Esophagus squamous epithelium (tissue), 5 donors: ENCODE results near the gene KCTD17. TPM values are rescaled to one million over a fixed set of nuclear protein-coding genes. Genes with fewer than 3 reads are reported as not detected.
A peak's percentile ranks its signal among the peaks of the same experiment; 100 is the strongest.

Experiments
- DNase-seq: peaks from one replicate; lab custom pipeline; 2025; lab: John Stamatoyannopoulos, UW
- H3K27ac ChIP-seq, 4 donors: fragments of 200-600 bp; sonication (generic); one replicate each; pipeline ENCODE4 v1.5.1; 2016 to 2019; ENCODE audit warnings: mild to moderate bottlenecking in 1 of 4
- H3K27me3 ChIP-seq, 4 donors: fragments of 200-600 bp; sonication (generic); 1 replicate in 3 of 4; 2 replicates in 1 of 4; pipeline versions ENCODE4 v1.5.1 to v1.6.0; 2017 to 2021; ENCODE audit warnings: antibody characterized with exemption in 1 of 4
- H3K36me3 ChIP-seq, 3 donors: fragments of 200-600 bp; sonication (generic); one replicate each; pipeline ENCODE4 v1.5.1; 2016 to 2019
- H3K4me1 ChIP-seq, 3 donors: fragments of 200-600 bp; sonication (generic); one replicate each; pipeline ENCODE4 v1.5.1; 2017 to 2019
- H3K4me3 ChIP-seq, 4 donors: fragments of 200-600 bp; sonication (generic); 1 replicate in 3 of 4; 2 replicates in 1 of 4; pipeline ENCODE4 v1.5.1; 2016 to 2019; ENCODE audit warnings: mild to moderate bottlenecking in 2 of 4, moderate library complexity in 1 of 4
- H3K9me3 ChIP-seq, 3 donors: fragments of 200-600 bp; sonication (generic); one replicate each; pipeline ENCODE4 v1.5.1; 2016 to 2019
- CTCF ChIP-seq, 6 experiments: fragments of 450-650 bp in 4 of 6; fragments of 200-600 bp in 2 of 6; sonication (generic) in 2 of 6; IDR thresholded peaks; one replicate each; pipeline ENCODE4 v1.5.1; 2016 to 2019; ENCODE audit warnings: antibody characterized with exemption in 6 of 6, mild to moderate bottlenecking in 4 of 6, moderate library complexity in 4 of 6
- POLR2A ChIP-seq, 4 donors: fragments of 450-650 bp; IDR thresholded peaks; one replicate each; pipeline ENCODE4 v1.6.1; 2017; ENCODE audit warnings: antibody characterized with exemption in 4 of 4, mild to moderate bottlenecking in 4 of 4, moderate library complexity in 3 of 4
- WGBS, 2 donors: methylation state at CpG; one replicate each; pipeline ENCODE4 v1.1.5; 2018; 5-methylcytosine and 5-hydroxymethylcytosine counted together
- intact Hi-C: fragments of 100-400 bp; cut with DNase I; formaldehyde crosslinking; loops from one replicate; pipeline ENCODE4 v1.15.0; 2022
- total RNA-seq, 4 donors: library from RNA; depleted of rRNA; stranded (reverse); fragments of >200 nt; gene quantifications; one replicate each; pipeline ENCODE4 v1.1.0, GENCODE V29; 2016
- donor health status: DM: yes; HTN: yes; CAD: no.

KCTD17 gene
- 10 to 100 TPM in 1 of 4 donors, 1 to 10 TPM in 3; 1.1 to 10.7 (median 6.5) TPM for total RNA-seq

- Histone ChIP-seq H3K4me3 (peak within 1 kb of the TSS; percentile 42 to 76 (median 58)), H3K36me3 (peaks cover 0 to 22% (median 0%) of the 10 kb centered on the region in 3 donors), H3K4me1 (peaks cover 13 to 41% (median 23%) of the 10 kb centered on the region in 3 donors), H3K27me3 (no peaks in the 10 kb centered on the region), H3K27ac (peak within 1 kb of the TSS in 1 of 4 donors; percentile 50), H3K9me3 (no peaks in the 10 kb centered on the region)
- WGBS, 2 donors: 2% methylated on average over 6 of the region's 89 CpGs; no CpG with 5 or more reads in 1 of the 2 donors
- DNase-seq: no peak
- intact Hi-C loops: no loop called here
- TF ChIP-seq CTCF (IDR thresholded peaks at IDR 0.05): no peak
- TF ChIP-seq POLR2A (IDR thresholded peaks at IDR 0.05): peak in 2 of 4 donors; percentile 33 to 59
These were observed at the start of gene KCTD17 for GRCh38 chr22:37051391-37052385. KCTD17 (plus strand) TSS chr22:37051742; CDS start chr22:37051761, 19 bp downstream.

GRCh38 chr22:37001826-37002225, 49.7 kb upstream of the KCTD17 start:
- no peak for TF ChIP-seq CTCF (IDR thresholded peaks at IDR 0.05)
- no peak for TF ChIP-seq POLR2A (IDR thresholded peaks at IDR 0.05)
- Histone ChIP-seq H3K27me3 (peaks cover 0 to 23% (median 0%) of the 10 kb centered on the region in 4 donors), H3K4me1 (peaks cover 4 to 18% (median 10%) of the 10 kb centered on the region in 3 donors), H3K27ac (no peak overlapping the region), H3K9me3 (no peaks in the 10 kb centered on the region), H3K36me3 (no peaks in the 10 kb centered on the region), H3K4me3 (no peak overlapping the region)
- DNase-seq: no peak
- intact Hi-C loops: no loop called here
- 79 to 89% methylated on average over 6 to 8 of the region's 12 CpGs for WGBS, 2 donors

- H3K4me1 ChIP-seq: peaks cover 4 to 18% (median 10%) of the 10 kb centered on the region in 3 donors
- TF ChIP-seq POLR2A (IDR thresholded peaks at IDR 0.05): no peak
- TF ChIP-seq CTCF (IDR thresholded peaks at IDR 0.05): no peak
- H3K4me3 ChIP-seq: no peak overlapping the region
- peaks cover 0 to 23% (median 0%) of the 10 kb centered on the region in 4 donors for H3K27me3 ChIP-seq
- no peak for DNase-seq
- no peak overlapping the region for H3K27ac ChIP-seq
- H3K9me3 ChIP-seq: no peaks in the 10 kb centered on the region
- H3K36me3 ChIP-seq: no peaks in the 10 kb centered on the region
- intact Hi-C loops: no loop called here
- WGBS, 2 donors: 72 to 79% methylated on average over 6 of the region's 7 CpGs
These were observed 48.9 kb upstream of the KCTD17 start for GRCh38 chr22:37002633-37003032.

- Histone ChIP-seq H3K27me3 (peaks cover 0 to 14% (median 0%) of the 10 kb centered on the region in 4 donors), H3K27ac (no peak overlapping the region), H3K9me3 (no peaks in the 10 kb centered on the region), H3K4me1 (peaks cover 0 to 18% (median 9%) of the 10 kb centered on the region in 3 donors), H3K36me3 (no peaks in the 10 kb centered on the region), H3K4me3 (no peak overlapping the region)
- TF ChIP-seq CTCF (IDR thresholded peaks at IDR 0.05) (no peak), POLR2A (IDR thresholded peaks at IDR 0.05) (no peak)
- no peak for DNase-seq
- WGBS, 2 donors: 30 to 64% methylated on average over 1 to 2 of the region's 2 CpGs
- intact Hi-C loops: no loop called here
These were observed 43.9 kb upstream of the KCTD17 start for GRCh38 chr22:37007651-37008050.

GRCh38 chr22:37008365-37008764, 43.2 kb upstream of the KCTD17 start:
- intact Hi-C loops: no loop called here

More at GRCh38 chr22:37008365-37008764, 43.2 kb upstream of the KCTD17 start:
- no peaks in the 10 kb centered on the region for H3K36me3 ChIP-seq
- no peak for TF ChIP-seq POLR2A (IDR thresholded peaks at IDR 0.05)
- no peak for TF ChIP-seq CTCF (IDR thresholded peaks at IDR 0.05)
- peaks cover 0 to 9% (median 0%) of the 10 kb centered on the region in 4 donors for H3K27me3 ChIP-seq
- H3K4me1 ChIP-seq: peaks cover 0 to 25% (median 9%) of the 10 kb centered on the region in 3 donors
- H3K9me3 ChIP-seq: no peaks in the 10 kb centered on the region
- 47 to 67% methylated on average over 2 of the region's 2 CpGs for WGBS, 2 donors
- H3K4me3 ChIP-seq: no peak overlapping the region
- DNase-seq: no peak
- no peak overlapping the region for H3K27ac ChIP-seq
